ENCODE results near the gene EXO1.
A peak's percentile ranks its signal among the peaks of the same experiment; 100 is the strongest.
"Not testable (repeated sequence)": the region's sequence is repeated elsewhere in the genome, so short reads cannot be mapped to it uniquely, and the experiment has no call there.

EXO1 gene

DNA sequence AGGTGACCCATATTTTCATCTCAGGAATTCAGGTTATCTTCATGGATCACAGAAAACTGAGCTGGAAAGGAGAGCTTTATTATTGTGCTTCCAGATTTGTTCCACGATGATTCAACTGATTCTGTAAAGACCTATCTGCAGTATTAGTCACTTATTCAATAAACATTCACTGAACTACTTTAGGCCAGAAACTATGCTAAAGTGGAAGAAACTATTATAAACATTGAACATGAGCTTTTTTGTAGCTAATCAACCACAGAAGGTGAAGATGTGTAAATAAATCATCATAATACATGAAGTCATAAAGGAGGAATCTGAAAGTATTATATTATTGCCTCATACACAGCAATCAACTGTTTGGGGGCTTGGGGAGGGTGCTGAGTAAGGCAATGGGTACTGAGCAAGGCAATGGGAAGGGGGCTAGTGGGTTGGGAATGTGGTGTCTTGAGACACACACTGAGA lies 30.6 kb upstream of the EXO1 start:
- H3K27me3 ChIP-seq, result no peaks in the 10 kb centered on the region
- H4K20me1 ChIP-seq, result no peaks in the 10 kb centered on the region; a peak in 1 of 22 replicates
- peak overlapping the region in 1 of 11 experiments; percentile 14; a peak in 1 of 22 replicates for H3K9ac ChIP-seq
- H3K4me1 ChIP-seq, result peaks cover 0 to 39% (median 12%) of the 10 kb centered on the region in 10 experiments; a peak in 11 of 20 replicates
- H3K27ac ChIP-seq, result peak overlapping the region in 4 of 11 experiments; percentile 2 to 66 (median 63); a peak in 5 of 22 replicates
- peak overlapping the region in 6 of 11 experiments; percentile 9 to 65 (median 56); a peak in 11 of 22 replicates for H3K4me2 ChIP-seq
- no peaks in the 10 kb centered on the region for H3K36me3 ChIP-seq
- no peak overlapping the region for H3K4me3 ChIP-seq
- H3K9me3 ChIP-seq (replicated peaks in 1 of 11), result no peaks in the 10 kb centered on the region
- TF ChIP-seq Cebpa-rat (IDR thresholded peaks at IDR 0.05), result no peak; a peak in 1 of 22 replicates

DNA sequence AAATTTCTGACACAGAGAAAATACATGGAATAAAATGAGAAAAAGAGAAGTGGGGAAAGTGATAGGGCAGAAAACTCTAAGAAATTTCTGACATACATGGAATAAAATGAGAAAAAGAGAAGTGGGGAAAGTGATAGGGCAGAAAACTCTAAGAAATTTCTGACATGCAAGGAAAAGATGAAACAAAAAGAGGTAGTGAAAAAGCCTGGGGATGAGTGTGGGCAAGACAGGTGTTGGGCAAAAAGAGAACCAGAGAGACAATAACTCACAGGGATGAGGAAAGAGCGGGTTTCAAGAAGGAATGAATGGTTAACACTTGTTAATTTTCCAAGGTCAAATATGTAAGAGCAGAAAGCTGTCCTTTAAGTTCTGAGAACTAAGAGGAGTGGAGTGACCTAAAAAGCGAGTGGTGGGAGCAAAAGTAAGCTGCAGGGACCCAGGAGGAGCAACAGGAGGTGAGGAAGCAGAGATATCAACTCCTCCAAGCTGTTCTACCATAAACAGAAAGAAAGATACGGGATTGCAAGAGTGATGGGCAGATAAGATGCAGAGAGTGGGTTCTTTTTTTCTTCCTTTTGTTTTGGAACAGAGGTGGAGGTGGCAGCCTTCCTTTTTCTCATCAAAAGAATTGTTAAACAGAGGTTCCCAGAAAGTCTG lies 29.9 kb upstream of the EXO1 start:
- Histone ChIP-seq H3K9ac (peak overlapping the region in 2 of 11 experiments; percentile 26 to 34; a peak in 2 of 22 replicates), H4K20me1 (no peaks in the 10 kb centered on the region; a peak in 1 of 22 replicates), H3K36me3 (no peaks in the 10 kb centered on the region), H3K9me3 (replicated peaks in 1 of 11) (no peaks in the 10 kb centered on the region), H3K4me2 (peak overlapping the region in 7 of 11 experiments; percentile 7 to 63 (median 50); a peak in 10 of 22 replicates), H3K27me3 (no peaks in the 10 kb centered on the region), H3K4me1 (peaks cover 0 to 39% (median 12%) of the 10 kb centered on the region in 10 experiments; a peak in 11 of 20 replicates), H3K4me3 (no peak overlapping the region), H3K27ac (peak overlapping the region in 5 of 11 experiments; percentile 3 to 74 (median 63); a peak in 8 of 22 replicates)
- TF ChIP-seq Cebpa-rat (IDR thresholded peaks at IDR 0.05), result 0 out of 22 replicates have a peak, but pooled peaks of 1 of the 11 experiments have one; percentile 18

DNA sequence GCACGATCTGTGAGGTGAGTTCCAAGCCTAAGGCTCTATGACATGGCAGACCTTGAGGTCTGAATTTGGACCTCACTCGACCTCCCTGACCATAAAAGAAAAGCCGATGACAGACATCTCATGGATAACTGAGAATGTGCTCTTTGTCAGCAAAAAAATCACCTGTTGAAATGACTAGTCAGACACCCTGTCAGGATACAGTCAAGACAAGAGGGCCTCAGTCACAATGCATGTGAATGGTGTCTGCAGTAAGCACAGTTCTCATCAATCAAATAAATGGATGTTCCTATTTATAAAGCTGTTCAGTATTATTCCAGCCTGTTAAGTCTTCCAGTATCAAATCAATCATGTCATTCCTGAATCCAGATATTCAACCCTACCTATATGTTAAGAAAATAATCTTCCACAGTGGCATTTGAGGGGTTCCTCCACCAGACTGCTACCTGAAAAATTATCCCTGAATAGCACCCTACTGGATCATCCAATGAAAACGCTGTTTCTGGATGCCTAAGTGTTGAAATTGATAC lies 28.6 kb upstream of the EXO1 start:
- H3K9ac ChIP-seq, result no peak overlapping the region
- H3K27ac ChIP-seq, result no peak overlapping the region
- no peaks in the 10 kb centered on the region for H3K9me3 ChIP-seq (replicated peaks in 1 of 11)
- H3K36me3 ChIP-seq, result no peaks in the 10 kb centered on the region
- no peak overlapping the region for H3K4me3 ChIP-seq
- no peak for TF ChIP-seq Cebpa-rat (IDR thresholded peaks at IDR 0.05)
- no peaks in the 10 kb centered on the region for H3K27me3 ChIP-seq
- no peak overlapping the region for H3K4me2 ChIP-seq
- peaks cover 0 to 39% (median 12%) of the 10 kb centered on the region in 10 experiments; a peak in 11 of 20 replicates for H3K4me1 ChIP-seq
- no peaks in the 10 kb centered on the region; a peak in 1 of 22 replicates for H4K20me1 ChIP-seq

DNA sequence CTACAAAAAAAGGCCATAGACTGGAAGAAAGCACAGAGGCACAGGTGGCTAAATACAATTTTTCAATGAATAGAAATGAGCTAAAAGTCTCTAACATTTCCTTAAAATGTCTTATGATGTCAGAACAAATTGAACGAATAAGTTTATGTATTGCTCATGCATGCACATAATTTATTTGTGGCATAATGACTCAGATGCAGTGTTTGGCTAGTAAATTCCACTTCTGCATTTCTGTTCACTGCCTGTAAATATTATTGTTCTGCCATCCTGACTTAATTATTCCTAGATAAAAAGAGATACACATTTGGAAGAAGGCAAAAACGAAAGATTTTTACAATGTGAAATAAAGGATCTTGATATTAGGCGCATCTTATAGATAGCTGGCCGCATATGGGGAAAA lies 26.6 kb upstream of the EXO1 start:
- peak overlapping the region in 4 of 11 experiments; percentile 12 to 65 (median 32); a peak in 6 of 22 replicates for H3K4me2 ChIP-seq
- H3K27me3 ChIP-seq, result no peaks in the 10 kb centered on the region

DNA sequence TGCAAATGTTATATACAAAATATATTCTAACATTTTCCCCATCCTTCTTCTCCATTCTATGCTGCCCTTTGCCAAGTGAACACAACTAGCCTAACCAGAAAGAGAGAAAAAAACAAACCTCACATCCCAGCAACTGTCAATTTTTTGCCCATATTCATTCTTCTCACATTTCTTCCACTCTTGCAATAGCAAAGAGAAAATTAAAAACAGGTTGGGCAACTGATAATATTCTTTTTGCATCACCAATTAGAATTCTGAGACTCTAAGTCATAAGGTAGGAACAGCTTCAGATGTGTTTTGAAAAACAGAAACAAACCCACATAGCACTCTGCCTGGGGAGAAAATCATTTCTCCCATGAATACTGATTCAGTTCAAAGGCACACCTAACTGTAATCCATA lies 25.2 kb upstream of the EXO1 start:
- Histone ChIP-seq H3K27ac (no peak overlapping the region), H3K9ac (no peak overlapping the region), H3K4me3 (no peak overlapping the region), H3K4me2 (no peak overlapping the region), H3K9me3 (replicated peaks in 1 of 11) (no peaks in the 10 kb centered on the region), H3K27me3 (no peaks in the 10 kb centered on the region), H4K20me1 (no peaks in the 10 kb centered on the region; a peak in 1 of 22 replicates), H3K4me1 (peaks cover 0 to 30% (median 6%) of the 10 kb centered on the region in 10 experiments; a peak in 10 of 20 replicates), H3K36me3 (no peaks in the 10 kb centered on the region)
- no peak for TF ChIP-seq Cebpa-rat (IDR thresholded peaks at IDR 0.05)

More for the DNA sequence above, 26.6 kb upstream of the EXO1 start:
- Histone ChIP-seq H3K9ac (no peak overlapping the region), H4K20me1 (no peaks in the 10 kb centered on the region; a peak in 1 of 22 replicates), H3K36me3 (no peaks in the 10 kb centered on the region), H3K4me1 (peaks cover 0 to 39% (median 12%) of the 10 kb centered on the region in 10 experiments; a peak in 11 of 20 replicates), H3K4me3 (no peak overlapping the region), H3K27ac (peak overlapping the region in 1 of 11 experiments; percentile 34; a peak in 1 of 22 replicates), H3K9me3 (replicated peaks in 1 of 11) (no peaks in the 10 kb centered on the region)
- no peak for TF ChIP-seq Cebpa-rat (IDR thresholded peaks at IDR 0.05)

DNA sequence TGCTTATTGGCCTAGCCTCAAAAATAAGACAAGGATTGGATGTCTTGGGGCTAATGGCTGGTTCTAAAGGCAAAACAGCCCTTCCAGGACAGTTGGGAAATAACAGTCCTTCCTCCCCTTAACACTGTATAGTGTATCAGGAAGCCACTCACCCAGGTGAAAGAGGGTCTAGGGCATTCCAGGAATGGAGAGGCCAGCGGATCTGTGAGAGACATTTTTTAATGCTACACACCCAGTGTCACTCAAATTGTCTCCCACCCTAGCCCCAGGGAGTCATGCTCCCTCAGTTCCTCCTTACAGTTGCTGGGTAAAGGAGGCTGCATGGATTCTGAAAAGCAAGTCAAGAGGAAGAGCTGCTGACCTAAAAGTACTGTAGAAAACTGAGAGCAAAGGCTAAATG lies 24.1 kb upstream of the EXO1 start:
- no peaks in the 10 kb centered on the region for H4K20me1 ChIP-seq
- peaks cover 0 to 22% (median 0%) of the 10 kb centered on the region in 10 experiments; a peak in 9 of 20 replicates for H3K4me1 ChIP-seq
- H3K4me2 ChIP-seq, result no peak overlapping the region
- no peaks in the 10 kb centered on the region for H3K9me3 ChIP-seq (replicated peaks in 1 of 11)
- no peak overlapping the region for H3K27ac ChIP-seq
- H3K9ac ChIP-seq, result no peak overlapping the region
- no peaks in the 10 kb centered on the region for H3K36me3 ChIP-seq
- no peak for TF ChIP-seq Cebpa-rat (IDR thresholded peaks at IDR 0.05)
- no peaks in the 10 kb centered on the region for H3K27me3 ChIP-seq
- no peak overlapping the region for H3K4me3 ChIP-seq

DNA sequence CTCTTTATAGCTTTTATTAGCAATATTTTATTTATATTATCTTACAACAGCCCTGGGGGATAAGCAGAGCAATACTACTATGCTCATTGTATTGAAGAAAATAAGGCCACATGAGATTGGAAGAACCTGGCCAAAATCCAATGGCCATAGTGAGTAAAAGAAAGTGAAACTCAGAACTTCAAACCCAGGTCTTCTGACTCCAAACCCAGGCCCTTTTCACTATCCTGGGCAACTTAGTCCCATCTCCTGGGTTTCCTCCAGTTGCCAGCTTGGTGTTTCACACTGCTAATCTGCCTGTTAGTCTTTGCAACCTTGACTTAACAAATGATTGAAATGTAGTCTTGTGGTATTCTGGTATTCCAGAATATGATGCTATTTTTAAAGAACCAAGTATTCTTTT lies 22.4 kb upstream of the EXO1 start:
- TF ChIP-seq Cebpa-rat (IDR thresholded peaks at IDR 0.05), result no peak
- Histone ChIP-seq H3K36me3 (no peaks in the 10 kb centered on the region), H3K4me1 (peaks cover 0 to 26% (median 0%) of the 10 kb centered on the region in 10 experiments; a peak in 9 of 20 replicates), H4K20me1 (no peaks in the 10 kb centered on the region), H3K9me3 (replicated peaks in 1 of 11) (no peaks in the 10 kb centered on the region), H3K9ac (no peak overlapping the region), H3K4me2 (peak overlapping the region in 1 of 11 experiments; percentile 32; a peak in 1 of 22 replicates), H3K27ac (no peak overlapping the region), H3K4me3 (no peak overlapping the region), H3K27me3 (no peaks in the 10 kb centered on the region)

DNA sequence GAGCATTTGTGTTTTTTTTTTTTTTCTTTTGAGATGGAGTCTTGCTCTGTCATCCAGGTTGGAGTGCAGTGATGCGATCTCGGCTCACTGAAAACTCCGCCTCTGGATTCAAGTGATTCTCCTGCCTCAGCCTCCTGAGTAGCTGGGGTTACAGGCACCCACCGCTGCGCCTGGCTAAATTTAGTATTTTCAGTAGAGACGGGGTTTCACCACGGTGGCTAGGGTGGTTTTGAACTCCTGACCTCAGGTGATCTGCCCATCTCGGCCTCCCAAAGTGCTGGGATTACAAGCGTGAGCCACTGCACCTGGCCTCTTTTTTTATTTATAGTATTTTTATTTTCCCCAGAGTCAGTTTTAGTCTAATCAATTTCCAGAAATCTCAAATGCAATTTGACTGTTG lies 21.4 kb upstream of the EXO1 start:
- not testable (repeated sequence) for H3K9me3 ChIP-seq (replicated peaks in 1 of 11); H3K4me2 ChIP-seq; H3K9ac ChIP-seq; H3K36me3 ChIP-seq; H3K27ac ChIP-seq; H3K27me3 ChIP-seq; H3K4me3 ChIP-seq; H4K20me1 ChIP-seq
- H3K4me1 ChIP-seq, result peaks cover 0 to 15% (median under 1%) of the 10 kb centered on the region in 10 experiments; a peak in 9 of 20 replicates

DNA sequence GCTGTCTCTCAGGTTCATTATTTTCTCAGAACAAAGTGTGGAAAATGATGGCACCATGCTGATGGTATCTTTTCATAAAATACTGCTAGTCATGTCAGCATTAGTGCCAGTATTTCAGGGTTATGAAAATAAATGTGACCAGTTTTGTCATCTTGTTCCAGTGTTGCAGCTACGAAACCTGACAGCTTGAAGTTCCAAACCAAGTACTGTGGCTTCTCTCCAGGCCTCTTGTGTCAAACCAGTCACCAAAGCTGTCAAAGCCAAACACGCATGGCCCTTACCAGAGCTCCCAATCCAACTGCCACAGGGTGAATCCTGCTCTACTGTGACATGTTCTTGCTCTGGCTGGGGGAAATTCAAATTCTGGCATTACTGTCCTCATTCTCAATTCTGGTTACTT lies 20.7 kb upstream of the EXO1 start:
- H4K20me1 ChIP-seq, result no peaks in the 10 kb centered on the region
- no peak for TF ChIP-seq Cebpa-rat (IDR thresholded peaks at IDR 0.05)
- H3K27me3 ChIP-seq, result no peaks in the 10 kb centered on the region
- H3K4me3 ChIP-seq, result no peak overlapping the region
- H3K27ac ChIP-seq, result no peak overlapping the region
- H3K4me2 ChIP-seq, result no peak overlapping the region
- H3K9ac ChIP-seq, result no peak overlapping the region
- H3K9me3 ChIP-seq (replicated peaks in 1 of 11), result no peaks in the 10 kb centered on the region
- no peaks in the 10 kb centered on the region for H3K36me3 ChIP-seq
- peaks cover 0 to 9% (median 5%) of the 10 kb centered on the region in 10 experiments; a peak in 13 of 20 replicates for H3K4me1 ChIP-seq
